SK-N-SH treated with all-trans-retinoic acid at 6 μM for 48 hours (cell line): ENCODE results near the gene PGF.

ENCODE experiments used
- ATAC-seq: fragments of 200-7000 bp; cut with Tn5 transposase; 3 replicates; pipeline ENCODE4 v1.9.1; 2020; ENCODE audit warnings: mild to moderate bottlenecking, moderate library complexity
- BACH2 ChIP-seq: fragments of 250-450 bp; sonication (Bioruptor Pico); IDR thresholded peaks from 2 replicates; pipeline ENCODE4 v1.9.0; 2021; ENCODE audit warnings: mild to moderate bottlenecking, borderline replicate concordance
- CSDC2 ChIP-seq: fragments of 250-450 bp; sonication (Bioruptor Pico); IDR thresholded peaks from 2 replicates; pipeline ENCODE4 v1.5.0; 2020; ENCODE audit warnings: mild to moderate bottlenecking, moderate library complexity
- ESRRG ChIP-seq: fragments of 250-450 bp; sonication (Bioruptor Pico); IDR thresholded peaks from 2 replicates; pipeline ENCODE4 v1.6.1; 2021; ENCODE audit warnings: mild to moderate bottlenecking
- GLIS3 ChIP-seq: fragments of 250-450 bp; sonication (Bioruptor Pico); IDR thresholded peaks from 2 replicates; pipeline ENCODE4 v1.5.0; 2020; ENCODE audit warnings: mild to moderate bottlenecking, moderate library complexity
- ISL1 ChIP-seq: fragments of 250-450 bp; sonication (Bioruptor Pico); IDR thresholded peaks from 2 replicates; pipeline ENCODE4 v2.1.2; 2022; ENCODE audit warnings: mild to moderate bottlenecking, moderate library complexity
- OSR1 ChIP-seq: fragments of 250-450 bp; sonication (Bioruptor Pico); IDR thresholded peaks from 2 replicates; pipeline ENCODE4 v1.8.0; 2022; ENCODE audit warnings: moderate library complexity, mild to moderate bottlenecking, inconsistent platforms
- PPARA ChIP-seq: fragments of 250-450 bp; sonication (Bioruptor Pico); IDR thresholded peaks from 2 replicates; pipeline ENCODE4 v1.5.0; 2020; ENCODE audit warnings: mild to moderate bottlenecking, borderline replicate concordance
- SNAI2 ChIP-seq: fragments of 250-450 bp; sonication (Bioruptor Pico); IDR thresholded peaks from 2 replicates; pipeline ENCODE4 v1.5.0; 2020; ENCODE audit warnings: mild to moderate bottlenecking, moderate library complexity
- ZC3H10 ChIP-seq: fragments of 250-450 bp; sonication (Bioruptor Pico); IDR thresholded peaks from 2 replicates; pipeline ENCODE4 v1.5.1; 2021; ENCODE audit warnings: mild to moderate bottlenecking, moderate library complexity
- ZFP3 ChIP-seq: fragments of 250-450 bp; sonication (Bioruptor Pico); IDR thresholded peaks from 2 replicates; pipeline ENCODE4 v1.5.0; 2020; ENCODE audit warnings: mild to moderate bottlenecking, moderate library complexity
- ZFP30 ChIP-seq: fragments of 450-650 bp; formaldehyde crosslinking; IDR thresholded peaks from 2 replicates; pipeline ENCODE4 v1.5.0; 2022; ENCODE audit warnings: mild to moderate bottlenecking, moderate library complexity
- ZNF565 ChIP-seq: fragments of 450-650 bp; formaldehyde crosslinking; conservative IDR thresholded peaks from 2 replicates; pipeline ENCODE4 v1.5.0; 2020; ENCODE audit warnings: low read depth, mild to moderate bottlenecking, moderate library complexity
- ZNF70 ChIP-seq: fragments of 450-650 bp; formaldehyde crosslinking; IDR thresholded peaks from 2 replicates; pipeline ENCODE4 v1.5.0; 2020; ENCODE audit warnings: mild to moderate bottlenecking, moderate library complexity
- ZNF8 ChIP-seq: fragments of 450-650 bp; formaldehyde crosslinking; IDR thresholded peaks from 2 replicates; pipeline ENCODE4 v1.5.0; 2020; ENCODE audit warnings: mild to moderate bottlenecking, moderate library complexity
- TF ChIP-seq, protein P1 (sequence below): fragments of 250-450 bp; sonication (Bioruptor Pico); IDR thresholded peaks from 2 replicates; pipeline ENCODE4 v1.5.0; 2020; ENCODE audit warnings: mild to moderate bottlenecking, moderate library complexity
- TF ChIP-seq, protein P2 (sequence below): fragments of 250-450 bp; sonication (Bioruptor Pico); IDR thresholded peaks from 2 replicates; pipeline ENCODE4 v1.5.1; 2021; ENCODE audit warnings: mild to moderate bottlenecking, moderate library complexity
- TF ChIP-seq, protein P3 (sequence below): fragments of 250-450 bp; sonication (Bioruptor Pico); IDR thresholded peaks from 2 replicates; pipeline ENCODE4 v1.5.1; 2020; ENCODE audit warnings: low read depth, mild to moderate bottlenecking, moderate library complexity
- TF ChIP-seq, protein P4 (sequence below): fragments of 250-450 bp; sonication (Bioruptor Pico); IDR thresholded peaks from 2 replicates; pipeline ENCODE4 v1.8.0; 2020; ENCODE audit warnings: mild to moderate bottlenecking, moderate library complexity, borderline replicate concordance
- TF ChIP-seq, protein P5 (sequence below): fragments of 250-450 bp; sonication (Bioruptor Pico); IDR thresholded peaks from 2 replicates; pipeline ENCODE4 v1.8.0; 2021; ENCODE audit warnings: low read depth, mild to moderate bottlenecking, moderate library complexity, borderline replicate concordance

Gene PGF

DNA sequence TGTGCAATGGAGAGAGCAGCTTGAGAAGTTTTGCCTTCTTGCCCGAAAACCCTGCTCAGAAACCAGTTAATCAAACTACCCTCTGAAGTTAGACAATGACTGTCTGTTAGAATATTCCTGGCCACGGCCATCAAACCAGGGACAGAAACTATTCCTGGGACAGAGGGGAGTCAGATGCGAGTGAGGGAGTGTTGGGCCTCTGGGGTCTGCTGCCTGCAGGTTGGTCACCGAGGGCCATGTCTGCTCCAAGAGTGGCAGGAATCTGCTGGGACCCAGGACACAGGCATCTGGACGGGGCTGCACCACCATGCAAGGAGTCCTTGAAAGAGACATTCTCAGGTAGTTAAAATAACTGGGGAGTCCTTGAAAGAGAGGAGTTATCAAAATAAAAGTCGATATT, 30.4 kb upstream of the PGF start (continued):
- TF ChIP-seq ZC3H10 (CRISPR knock-in tag) (no peak), ZFP30 (CRISPR knock-in tag) (no peak), SNAI2 (CRISPR knock-in tag) (no peak), ZNF70 (CRISPR knock-in tag) (no peak), ZFP3 (CRISPR knock-in tag) (no peak), CSDC2 (CRISPR knock-in tag) (no peak), OSR1 (no peak), ZNF565 (CRISPR knock-in tag) (no peak)
- TF ChIP-seq, protein P1, sequence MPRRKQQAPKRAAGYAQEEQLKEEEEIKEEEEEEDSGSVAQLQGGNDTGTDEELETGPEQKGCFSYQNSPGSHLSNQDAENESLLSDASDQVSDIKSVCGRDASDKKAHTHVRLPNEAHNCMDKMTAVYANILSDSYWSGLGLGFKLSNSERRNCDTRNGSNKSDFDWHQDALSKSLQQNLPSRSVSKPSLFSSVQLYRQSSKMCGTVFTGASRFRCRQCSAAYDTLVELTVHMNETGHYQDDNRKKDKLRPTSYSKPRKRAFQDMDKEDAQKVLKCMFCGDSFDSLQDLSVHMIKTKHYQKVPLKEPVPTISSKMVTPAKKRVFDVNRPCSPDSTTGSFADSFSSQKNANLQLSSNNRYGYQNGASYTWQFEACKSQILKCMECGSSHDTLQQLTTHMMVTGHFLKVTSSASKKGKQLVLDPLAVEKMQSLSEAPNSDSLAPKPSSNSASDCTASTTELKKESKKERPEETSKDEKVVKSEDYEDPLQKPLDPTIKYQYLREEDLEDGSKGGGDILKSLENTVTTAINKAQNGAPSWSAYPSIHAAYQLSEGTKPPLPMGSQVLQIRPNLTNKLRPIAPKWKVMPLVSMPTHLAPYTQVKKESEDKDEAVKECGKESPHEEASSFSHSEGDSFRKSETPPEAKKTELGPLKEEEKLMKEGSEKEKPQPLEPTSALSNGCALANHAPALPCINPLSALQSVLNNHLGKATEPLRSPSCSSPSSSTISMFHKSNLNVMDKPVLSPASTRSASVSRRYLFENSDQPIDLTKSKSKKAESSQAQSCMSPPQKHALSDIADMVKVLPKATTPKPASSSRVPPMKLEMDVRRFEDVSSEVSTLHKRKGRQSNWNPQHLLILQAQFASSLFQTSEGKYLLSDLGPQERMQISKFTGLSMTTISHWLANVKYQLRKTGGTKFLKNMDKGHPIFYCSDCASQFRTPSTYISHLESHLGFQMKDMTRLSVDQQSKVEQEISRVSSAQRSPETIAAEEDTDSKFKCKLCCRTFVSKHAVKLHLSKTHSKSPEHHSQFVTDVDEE (CRISPR knock-in tag) = no peak
- TF ChIP-seq, all 23 proteins: peak for 0

DNA sequence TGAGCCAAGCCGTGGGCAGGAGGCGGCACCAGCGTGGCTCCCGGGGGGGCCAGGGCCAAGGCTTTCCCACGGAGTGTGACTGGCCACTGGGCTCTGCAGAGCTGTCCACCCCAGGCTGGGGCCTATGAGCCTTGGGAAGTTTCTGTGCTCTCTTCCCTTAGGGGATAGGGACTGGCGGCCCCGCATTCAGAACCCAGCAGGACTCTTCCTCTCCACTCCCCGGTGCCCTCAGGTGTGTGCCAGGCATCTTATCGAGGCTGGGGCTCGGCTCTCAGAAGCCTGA, 29.6 kb upstream of the PGF start:
- ATAC-seq = no peak
- TF ChIP-seq, protein P2, sequence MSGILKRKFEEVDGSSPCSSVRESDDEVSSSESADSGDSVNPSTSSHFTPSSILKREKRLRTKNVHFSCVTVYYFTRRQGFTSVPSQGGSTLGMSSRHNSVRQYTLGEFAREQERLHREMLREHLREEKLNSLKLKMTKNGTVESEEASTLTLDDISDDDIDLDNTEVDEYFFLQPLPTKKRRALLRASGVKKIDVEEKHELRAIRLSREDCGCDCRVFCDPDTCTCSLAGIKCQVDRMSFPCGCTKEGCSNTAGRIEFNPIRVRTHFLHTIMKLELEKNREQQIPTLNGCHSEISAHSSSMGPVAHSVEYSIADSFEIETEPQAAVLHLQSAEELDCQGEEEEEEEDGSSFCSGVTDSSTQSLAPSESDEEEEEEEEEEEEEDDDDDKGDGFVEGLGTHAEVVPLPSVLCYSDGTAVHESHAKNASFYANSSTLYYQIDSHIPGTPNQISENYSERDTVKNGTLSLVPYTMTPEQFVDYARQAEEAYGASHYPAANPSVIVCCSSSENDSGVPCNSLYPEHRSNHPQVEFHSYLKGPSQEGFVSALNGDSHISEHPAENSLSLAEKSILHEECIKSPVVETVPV (CRISPR knock-in tag) = no peak
- no peak for TF ChIP-seq ZC3H10 (CRISPR knock-in tag)
- TF ChIP-seq PPARA (CRISPR knock-in tag) = no peak
- TF ChIP-seq, protein P1 (CRISPR knock-in tag) = no peak
- TF ChIP-seq, protein P3, sequence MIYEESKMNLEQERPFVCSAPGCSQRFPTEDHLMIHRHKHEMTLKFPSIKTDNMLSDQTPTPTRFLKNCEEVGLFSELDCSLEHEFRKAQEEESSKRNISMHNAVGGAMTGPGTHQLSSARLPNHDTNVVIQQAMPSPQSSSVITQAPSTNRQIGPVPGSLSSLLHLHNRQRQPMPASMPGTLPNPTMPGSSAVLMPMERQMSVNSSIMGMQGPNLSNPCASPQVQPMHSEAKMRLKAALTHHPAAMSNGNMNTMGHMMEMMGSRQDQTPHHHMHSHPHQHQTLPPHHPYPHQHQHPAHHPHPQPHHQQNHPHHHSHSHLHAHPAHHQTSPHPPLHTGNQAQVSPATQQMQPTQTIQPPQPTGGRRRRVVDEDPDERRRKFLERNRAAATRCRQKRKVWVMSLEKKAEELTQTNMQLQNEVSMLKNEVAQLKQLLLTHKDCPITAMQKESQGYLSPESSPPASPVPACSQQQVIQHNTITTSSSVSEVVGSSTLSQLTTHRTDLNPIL (CRISPR knock-in tag) = no peak
- no peak for TF ChIP-seq ZFP3 (CRISPR knock-in tag)
- no peak for TF ChIP-seq ESRRG
- TF ChIP-seq BACH2 = no peak
- TF ChIP-seq CSDC2 (CRISPR knock-in tag) = no peak
- no peak for TF ChIP-seq SNAI2 (CRISPR knock-in tag)

DNA sequence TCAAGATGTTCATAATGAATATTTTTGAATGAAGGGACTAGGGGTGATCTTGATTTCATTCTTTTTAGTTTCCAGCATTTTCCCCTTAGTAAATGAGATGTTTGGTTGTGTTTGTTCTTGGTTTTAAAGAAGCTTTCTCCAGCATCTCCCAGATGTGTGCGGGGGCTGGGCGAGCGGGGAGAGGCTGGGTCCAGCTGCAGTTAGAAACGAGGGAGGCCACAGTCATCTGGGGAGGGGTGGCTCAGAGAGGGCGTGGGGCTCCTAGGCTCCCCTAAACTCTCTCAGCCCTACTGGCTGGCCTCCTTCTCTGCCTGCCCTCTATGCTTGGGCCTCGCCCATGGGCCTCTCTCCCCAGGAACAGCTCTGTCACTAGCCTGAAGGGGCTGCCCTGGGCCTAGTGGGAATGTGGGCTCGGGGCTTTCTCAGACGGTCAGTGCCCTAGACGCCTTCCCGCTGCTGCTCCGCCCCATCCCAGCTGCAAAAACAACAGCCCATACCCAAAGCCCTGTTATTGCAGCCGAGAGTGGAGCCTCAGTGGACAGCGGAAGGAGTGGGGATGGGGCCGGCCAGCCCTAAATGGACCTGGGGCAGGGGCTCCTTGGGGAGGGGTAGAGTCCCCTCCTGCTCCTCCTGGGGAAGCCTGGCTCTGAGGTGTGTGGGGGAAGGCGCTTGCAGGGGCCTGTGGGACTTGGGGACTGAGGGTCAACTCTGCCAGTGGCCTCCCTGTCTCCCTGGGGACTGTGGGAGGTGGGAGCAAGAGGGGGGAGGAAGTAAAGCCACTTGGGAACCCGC, 29.0 kb upstream of the PGF start:
- ATAC-seq = no peak
- TF ChIP-seq ZFP30 (CRISPR knock-in tag) = no peak
- TF ChIP-seq ESRRG = no peak
- TF ChIP-seq, protein P3 (CRISPR knock-in tag) = no peak
- TF ChIP-seq, protein P4, sequence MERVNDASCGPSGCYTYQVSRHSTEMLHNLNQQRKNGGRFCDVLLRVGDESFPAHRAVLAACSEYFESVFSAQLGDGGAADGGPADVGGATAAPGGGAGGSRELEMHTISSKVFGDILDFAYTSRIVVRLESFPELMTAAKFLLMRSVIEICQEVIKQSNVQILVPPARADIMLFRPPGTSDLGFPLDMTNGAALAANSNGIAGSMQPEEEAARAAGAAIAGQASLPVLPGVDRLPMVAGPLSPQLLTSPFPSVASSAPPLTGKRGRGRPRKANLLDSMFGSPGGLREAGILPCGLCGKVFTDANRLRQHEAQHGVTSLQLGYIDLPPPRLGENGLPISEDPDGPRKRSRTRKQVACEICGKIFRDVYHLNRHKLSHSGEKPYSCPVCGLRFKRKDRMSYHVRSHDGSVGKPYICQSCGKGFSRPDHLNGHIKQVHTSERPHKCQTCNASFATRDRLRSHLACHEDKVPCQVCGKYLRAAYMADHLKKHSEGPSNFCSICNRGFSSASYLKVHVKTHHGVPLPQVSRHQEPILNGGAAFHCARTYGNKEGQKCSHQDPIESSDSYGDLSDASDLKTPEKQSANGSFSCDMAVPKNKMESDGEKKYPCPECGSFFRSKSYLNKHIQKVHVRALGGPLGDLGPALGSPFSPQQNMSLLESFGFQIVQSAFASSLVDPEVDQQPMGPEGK = no peak
- no peak for TF ChIP-seq ZNF70 (CRISPR knock-in tag)
- no peak for TF ChIP-seq OSR1
- TF ChIP-seq SNAI2 (CRISPR knock-in tag) = no peak
- TF ChIP-seq ZNF8 (CRISPR knock-in tag) = no peak
- TF ChIP-seq, protein P5, sequence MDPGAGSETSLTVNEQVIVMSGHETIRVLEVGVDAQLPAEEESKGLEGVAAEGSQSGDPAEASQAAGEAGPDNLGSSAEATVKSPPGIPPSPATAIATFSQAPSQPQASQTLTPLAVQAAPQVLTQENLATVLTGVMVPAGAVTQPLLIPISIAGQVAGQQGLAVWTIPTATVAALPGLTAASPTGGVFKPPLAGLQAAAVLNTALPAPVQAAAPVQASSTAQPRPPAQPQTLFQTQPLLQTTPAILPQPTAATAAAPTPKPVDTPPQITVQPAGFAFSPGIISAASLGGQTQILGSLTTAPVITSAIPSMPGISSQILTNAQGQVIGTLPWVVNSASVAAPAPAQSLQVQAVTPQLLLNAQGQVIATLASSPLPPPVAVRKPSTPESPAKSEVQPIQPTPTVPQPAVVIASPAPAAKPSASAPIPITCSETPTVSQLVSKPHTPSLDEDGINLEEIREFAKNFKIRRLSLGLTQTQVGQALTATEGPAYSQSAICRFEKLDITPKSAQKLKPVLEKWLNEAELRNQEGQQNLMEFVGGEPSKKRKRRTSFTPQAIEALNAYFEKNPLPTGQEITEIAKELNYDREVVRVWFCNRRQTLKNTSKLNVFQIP (CRISPR knock-in tag) = no peak
- TF ChIP-seq ISL1 (CRISPR knock-in tag) = no peak
- TF ChIP-seq, protein P1 (CRISPR knock-in tag) = no peak
- TF ChIP-seq ZFP3 (CRISPR knock-in tag) = no peak
- TF ChIP-seq GLIS3 (CRISPR knock-in tag) = no peak
- TF ChIP-seq ZC3H10 (CRISPR knock-in tag) = no peak
